ENCODE measurements around the gene CCBE1. TPM values are rescaled to one million over a fixed set of nuclear protein-coding genes. Genes with fewer than 3 reads are reported as not detected.

The CCBE1 gene
- total RNA-seq, 2 experiments from 2014 or later: not detected

GRCh38 chr18:59550174-59550516 is 147.1 kb downstream of the CCBE1 start:
- Mint-ChIP-seq H3K4me3 (no peak overlapping the region), H3K9me3 (no peaks in the 10 kb centered on the region), H3K27me3 (ENCODE audit: low read depth) (peaks cover 4% of the 10 kb centered on the region), H3K27ac (no peak overlapping the region), H3K36me3 (ENCODE audit: low read depth) (no peaks in the 10 kb centered on the region), H3K4me1 (ENCODE audit: low read depth) (no peaks in the 10 kb centered on the region)
- CTCF ChIA-PET: no interaction called here
- DNase-seq: no peak
- intact Hi-C loops (cut with micrococcal nuclease): no loop called here

DNA sequence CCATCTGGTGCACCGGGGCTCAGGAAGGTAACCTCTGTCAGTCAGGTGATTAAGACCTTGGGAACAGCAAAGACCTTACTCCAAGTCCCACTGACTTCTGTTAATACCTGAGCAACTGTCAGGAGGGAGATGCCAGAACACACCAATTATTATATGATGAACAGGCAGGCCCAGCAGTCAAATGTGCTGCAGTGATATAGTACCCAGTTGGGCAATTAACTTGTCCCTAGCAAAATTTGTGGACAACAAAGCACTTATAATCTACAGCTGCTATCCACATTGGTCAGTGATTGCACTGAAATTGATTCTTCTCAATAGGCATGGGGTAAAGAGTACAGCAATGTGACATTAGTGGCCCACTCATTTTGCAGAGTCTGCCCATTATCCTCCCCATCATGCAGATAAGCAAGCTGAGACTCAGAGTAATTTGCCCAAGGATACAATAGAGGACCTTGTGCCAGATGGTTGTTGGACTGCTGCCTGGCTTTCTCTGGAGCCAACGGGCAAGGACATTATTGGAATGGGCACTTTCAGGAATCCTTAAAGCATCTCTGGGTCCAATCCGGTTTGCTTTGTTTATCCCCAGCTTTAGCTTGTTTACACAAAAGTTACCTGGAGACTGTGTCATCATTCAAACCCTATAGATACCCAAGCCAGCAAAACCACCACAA is 147.6 kb downstream of the CCBE1 start:
- CTCF ChIA-PET: no interaction called here
- peaks cover 4% of the 10 kb centered on the region for H3K27me3 Mint-ChIP-seq (ENCODE audit: low read depth)
- no peak for DNase-seq
- no peak overlapping the region for H3K4me3 Mint-ChIP-seq
- no peak overlapping the region for H3K27ac Mint-ChIP-seq
- H3K4me1 Mint-ChIP-seq (ENCODE audit: low read depth): no peaks in the 10 kb centered on the region
- H3K9me3 Mint-ChIP-seq: no peaks in the 10 kb centered on the region
- intact Hi-C loops (cut with micrococcal nuclease): no loop called here
- H3K36me3 Mint-ChIP-seq (ENCODE audit: low read depth): no peaks in the 10 kb centered on the region

GRCh38 chr18:59547581-59548182 is 149.5 kb downstream of the CCBE1 start:
- Mint-ChIP-seq H3K27ac (no peak overlapping the region), H3K4me3 (no peak overlapping the region), H3K9me3 (no peaks in the 10 kb centered on the region), H3K36me3 (ENCODE audit: low read depth) (no peaks in the 10 kb centered on the region), H3K4me1 (ENCODE audit: low read depth) (no peaks in the 10 kb centered on the region), H3K27me3 (ENCODE audit: low read depth) (peaks cover 4% of the 10 kb centered on the region)
- no peak for DNase-seq
- CTCF ChIA-PET: no interaction called here
- intact Hi-C loops (cut with micrococcal nuclease): no loop called here

DNA sequence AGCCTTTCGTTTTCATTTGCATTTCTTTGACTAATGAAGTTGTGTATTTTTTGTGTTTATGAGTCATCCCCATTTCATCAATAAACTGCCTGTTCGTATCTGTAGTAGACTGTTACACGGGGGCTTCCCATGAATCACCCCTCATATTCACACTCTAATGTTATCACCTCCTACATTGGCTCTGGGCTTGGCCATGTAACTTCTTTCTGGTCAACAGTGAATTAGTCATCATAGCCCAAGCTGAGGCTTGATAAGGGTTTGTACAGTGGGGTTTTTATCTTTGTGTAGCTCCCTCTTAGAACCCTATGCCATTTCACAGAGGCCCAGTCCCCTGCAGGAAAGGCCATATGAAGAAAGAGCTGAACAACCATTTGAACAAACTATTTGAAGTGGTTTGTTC is 151.0 kb downstream of the CCBE1 start:
- CTCF ChIA-PET: no interaction called here
- DNase-seq: no peak
- Mint-ChIP-seq H3K27ac (no peak overlapping the region), H3K27me3 (ENCODE audit: low read depth) (peaks cover 4% of the 10 kb centered on the region), H3K9me3 (no peaks in the 10 kb centered on the region), H3K36me3 (ENCODE audit: low read depth) (no peaks in the 10 kb centered on the region), H3K4me1 (ENCODE audit: low read depth) (no peaks in the 10 kb centered on the region), H3K4me3 (no peak overlapping the region)
- intact Hi-C loops (cut with micrococcal nuclease): no loop called here

- Mint-ChIP-seq H3K9me3 (no peaks in the 10 kb centered on the region), H3K27ac (no peak overlapping the region), H3K4me3 (no peak overlapping the region), H3K27me3 (ENCODE audit: low read depth) (no peaks in the 10 kb centered on the region), H3K4me1 (ENCODE audit: low read depth) (no peaks in the 10 kb centered on the region), H3K36me3 (ENCODE audit: low read depth) (no peaks in the 10 kb centered on the region)
- CTCF ChIA-PET: no interaction called here
- DNase-seq: no peak
- intact Hi-C loops (cut with micrococcal nuclease): no loop called here
Observed at GRCh38 chr18:59540780-59541179, 156.4 kb downstream of the CCBE1 start.

GRCh38 chr18:59540346-59540745 is 156.9 kb downstream of the CCBE1 start:
- H3K27ac Mint-ChIP-seq: no peak overlapping the region
- intact Hi-C loops (cut with micrococcal nuclease): no loop called here
- no peaks in the 10 kb centered on the region for H3K4me1 Mint-ChIP-seq (ENCODE audit: low read depth)
- H3K36me3 Mint-ChIP-seq (ENCODE audit: low read depth): no peaks in the 10 kb centered on the region
- no peak for DNase-seq
- no peak overlapping the region for H3K4me3 Mint-ChIP-seq
- CTCF ChIA-PET: no interaction called here
- H3K27me3 Mint-ChIP-seq (ENCODE audit: low read depth): no peaks in the 10 kb centered on the region
- H3K9me3 Mint-ChIP-seq: no peaks in the 10 kb centered on the region

DNA sequence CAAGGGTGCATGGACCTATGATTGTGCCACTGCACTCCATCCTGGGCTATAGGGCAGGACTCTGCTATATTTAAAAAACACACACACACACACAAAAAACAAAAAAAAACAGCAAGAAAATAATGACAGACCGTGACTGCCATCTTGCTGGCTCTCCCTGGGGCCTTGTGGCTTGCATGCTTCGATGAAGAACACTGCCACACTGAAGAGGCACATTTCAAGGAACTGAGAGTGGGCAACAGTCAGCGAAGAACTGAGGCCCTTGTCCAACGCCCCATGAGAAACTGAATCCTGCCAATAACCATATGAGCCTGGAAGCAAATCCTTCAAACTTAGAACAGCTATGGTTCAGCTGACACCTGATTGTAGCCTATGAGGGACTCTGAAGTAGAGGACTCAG is 158.1 kb downstream of the CCBE1 start:
- Mint-ChIP-seq H3K27ac (no peak overlapping the region), H3K36me3 (ENCODE audit: low read depth) (no peaks in the 10 kb centered on the region), H3K27me3 (ENCODE audit: low read depth) (no peaks in the 10 kb centered on the region), H3K4me3 (no peak overlapping the region), H3K9me3 (no peaks in the 10 kb centered on the region), H3K4me1 (ENCODE audit: low read depth) (no peaks in the 10 kb centered on the region)
- no peak for DNase-seq
- intact Hi-C loops (cut with micrococcal nuclease): no loop called here
- CTCF ChIA-PET: no interaction called here

DNA sequence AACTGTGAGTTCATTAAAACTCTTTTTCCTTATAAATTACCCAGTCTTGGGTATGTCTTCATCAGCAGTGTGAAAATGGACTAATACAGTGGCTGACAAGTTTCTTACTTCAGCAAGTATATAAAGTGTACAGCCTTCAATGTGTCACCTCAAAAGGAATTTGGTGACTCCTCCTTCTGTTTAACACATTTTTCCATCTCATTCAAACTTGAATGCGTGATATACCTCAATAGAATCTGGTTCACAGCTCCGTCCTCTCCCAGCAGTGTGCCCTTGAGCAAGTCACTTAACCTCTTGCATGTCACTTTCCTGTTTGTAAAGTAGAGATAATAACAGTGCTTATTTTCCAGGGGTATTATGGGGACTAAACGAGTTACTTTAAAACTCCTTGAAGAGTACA is 159.6 kb downstream of the CCBE1 start:
- intact Hi-C loops (cut with micrococcal nuclease): no loop called here
- CTCF ChIA-PET: interaction anchor here (0.7 kb wide), 1 partner anchor 120 kb away, joined by 3 read pairs; no protein-coding TSS in a partner anchor
- no peaks in the 10 kb centered on the region for H3K4me1 Mint-ChIP-seq (ENCODE audit: low read depth)
- H3K4me3 Mint-ChIP-seq: no peak overlapping the region
- H3K36me3 Mint-ChIP-seq (ENCODE audit: low read depth): no peaks in the 10 kb centered on the region
- no peaks in the 10 kb centered on the region for H3K9me3 Mint-ChIP-seq
- DNase-seq: no peak
- H3K27me3 Mint-ChIP-seq (ENCODE audit: low read depth): no peaks in the 10 kb centered on the region
- no peak overlapping the region for H3K27ac Mint-ChIP-seq

GRCh38 chr18:59536166-59536565 is 161.1 kb downstream of the CCBE1 start:
- Mint-ChIP-seq H3K27me3 (ENCODE audit: low read depth) (peaks cover 3% of the 10 kb centered on the region), H3K27ac (no peak overlapping the region), H3K9me3 (no peaks in the 10 kb centered on the region), H3K4me3 (no peak overlapping the region), H3K36me3 (ENCODE audit: low read depth) (no peaks in the 10 kb centered on the region), H3K4me1 (ENCODE audit: low read depth) (no peaks in the 10 kb centered on the region)
- no peak for DNase-seq
- CTCF ChIA-PET: no interaction called here
- intact Hi-C loops (cut with micrococcal nuclease): no loop called here

- intact Hi-C loops (cut with micrococcal nuclease): no loop called here
- no peak for DNase-seq
- H3K9me3 Mint-ChIP-seq: no peaks in the 10 kb centered on the region
- CTCF ChIA-PET: no interaction called here
- no peak overlapping the region for H3K4me3 Mint-ChIP-seq
- H3K27me3 Mint-ChIP-seq (ENCODE audit: low read depth): peaks cover 8% of the 10 kb centered on the region
- no peaks in the 10 kb centered on the region for H3K4me1 Mint-ChIP-seq (ENCODE audit: low read depth)
- no peaks in the 10 kb centered on the region for H3K36me3 Mint-ChIP-seq (ENCODE audit: low read depth)
- H3K27ac Mint-ChIP-seq: no peak overlapping the region
Observed at GRCh38 chr18:59535055-59535454, 162.2 kb downstream of the CCBE1 start.

GRCh38 chr18:59528866-59529265 is 168.4 kb downstream of the CCBE1 start:
- no peaks in the 10 kb centered on the region for H3K9me3 Mint-ChIP-seq
- intact Hi-C loops (cut with micrococcal nuclease): no loop called here
- no peak for DNase-seq
- no peaks in the 10 kb centered on the region for H3K36me3 Mint-ChIP-seq (ENCODE audit: low read depth)
- H3K27me3 Mint-ChIP-seq (ENCODE audit: low read depth): peaks cover 8% of the 10 kb centered on the region
- no peak overlapping the region for H3K27ac Mint-ChIP-seq
- CTCF ChIA-PET: no interaction called here
- no peaks in the 10 kb centered on the region for H3K4me1 Mint-ChIP-seq (ENCODE audit: low read depth)
- H3K4me3 Mint-ChIP-seq: no peak overlapping the region

DNA sequence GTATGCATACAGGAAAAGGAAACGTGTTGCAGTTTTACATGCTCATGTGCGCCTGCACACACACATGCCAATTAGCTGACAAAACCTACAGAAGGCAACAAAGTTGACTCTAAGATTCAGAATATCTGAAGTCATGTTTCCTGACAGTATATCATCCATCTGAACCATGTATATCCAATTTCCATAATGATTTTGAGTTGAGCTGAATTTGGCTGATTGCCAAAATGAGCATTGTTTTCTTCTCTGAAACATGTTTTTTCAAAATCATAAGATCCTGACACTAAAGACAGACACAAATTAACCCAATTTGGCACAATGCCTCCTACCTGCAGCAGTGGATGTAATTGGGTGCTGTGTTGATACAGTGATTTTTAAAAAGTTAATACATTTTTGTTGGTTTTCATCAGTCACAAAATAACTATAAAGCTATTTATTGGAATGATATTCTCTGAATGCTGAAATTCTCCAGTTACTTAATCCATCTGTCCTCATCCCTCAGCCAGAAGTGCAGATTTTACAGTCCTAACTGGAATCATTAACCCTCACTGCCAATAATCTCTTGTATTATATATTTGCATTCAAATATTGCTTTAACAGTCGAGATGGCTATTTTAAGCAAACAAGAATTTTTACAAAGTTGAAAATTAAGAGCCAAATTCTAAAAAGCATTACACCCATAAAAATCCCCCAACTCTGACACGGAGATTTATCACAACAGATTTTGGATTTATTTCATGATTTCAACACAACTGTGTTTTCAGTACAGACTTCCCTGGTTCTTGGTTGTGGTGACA is 176.5 kb downstream of the CCBE1 start:
- Mint-ChIP-seq H3K4me1 (ENCODE audit: low read depth) (no peaks in the 10 kb centered on the region), H3K9me3 (no peaks in the 10 kb centered on the region), H3K36me3 (ENCODE audit: low read depth) (no peaks in the 10 kb centered on the region), H3K27ac (no peak overlapping the region), H3K4me3 (no peak overlapping the region), H3K27me3 (ENCODE audit: low read depth) (no peaks in the 10 kb centered on the region)
- DNase-seq: no peak
- CTCF ChIA-PET: no interaction called here
- intact Hi-C loops (cut with micrococcal nuclease): no loop called here

DNA sequence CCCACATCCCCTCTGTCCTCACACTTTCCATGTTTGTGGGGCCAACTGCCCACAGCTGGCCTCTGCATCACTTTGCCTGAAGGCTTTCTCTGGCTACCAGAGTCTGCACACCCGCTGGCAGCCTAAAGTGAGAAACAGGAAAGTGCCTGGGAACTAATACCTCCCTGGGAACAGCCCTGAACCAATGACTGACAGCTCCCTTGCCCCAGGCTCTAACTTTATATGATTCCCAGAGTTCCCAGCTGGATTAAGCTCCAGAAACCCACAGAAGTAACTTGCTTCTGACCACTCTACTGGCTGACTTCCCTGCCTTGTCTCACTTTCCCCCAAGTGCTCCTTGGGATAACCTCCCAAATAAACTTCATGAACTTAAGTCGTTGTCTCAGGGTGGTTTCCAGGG is 178.5 kb downstream of the CCBE1 start:
- H3K4me3 Mint-ChIP-seq: no peak overlapping the region
- no peaks in the 10 kb centered on the region for H3K27me3 Mint-ChIP-seq (ENCODE audit: low read depth)
- no peaks in the 10 kb centered on the region for H3K4me1 Mint-ChIP-seq (ENCODE audit: low read depth)
- H3K9me3 Mint-ChIP-seq: no peaks in the 10 kb centered on the region
- CTCF ChIA-PET: no interaction called here
- intact Hi-C loops (cut with micrococcal nuclease): no loop called here
- DNase-seq: no peak
- H3K27ac Mint-ChIP-seq: no peak overlapping the region
- H3K36me3 Mint-ChIP-seq (ENCODE audit: low read depth): no peaks in the 10 kb centered on the region

All from activated naive CD4-positive, alpha-beta T cell treated with anti-CD3 and anti-CD28 coated beads for 36 hours (primary cell).